ENCODE data around the gene CCDC144A.
"Not testable (repeated sequence)": the region's sequence is repeated elsewhere in the genome, so short reads cannot be mapped to it uniquely, and the experiment has no call there.

The CCDC144A gene

GRCh38 chr17:16820979-16821543, 131.0 kb downstream of the CCDC144A start:
- no peak for DNase-seq

- DNase-seq: not testable (repeated sequence)
Observed at GRCh38 chr17:16822133-16822532, 132.1 kb downstream of the CCDC144A start.

- not testable (repeated sequence) for DNase-seq
Observed at GRCh38 chr17:16823768-16824406, 133.8 kb downstream of the CCDC144A start.

Measured in stimulated activated CD4-positive, alpha-beta T cell treated with anti-CD3 and anti-CD28 coated beads, Interleukin-15, amount 100 ng/mL, for 24 hours (primary cell).